ENCODE measurements around the gene PSEN2. TPM values are rescaled to one million over a fixed set of nuclear protein-coding genes. Genes with fewer than 3 reads are reported as not detected.

Gene PSEN2
- total RNA-seq (ENCODE audit: unreplicated experiment) = 19.8 TPM
- long read RNA-seq, transcript PSEN2-202 (13 exons, 2,306 nt) = major isoform, 16 of 27 reads
- long read RNA-seq, transcript PSEN2-203 (13 exons, 1,947 nt) = minor isoform, 5 of 27 reads
- long read RNA-seq, partial matches to known transcripts = 5 of 27 reads
- long read RNA-seq, other reads (novel, unspliced or antisense) = 1 of 27 reads

DNA sequence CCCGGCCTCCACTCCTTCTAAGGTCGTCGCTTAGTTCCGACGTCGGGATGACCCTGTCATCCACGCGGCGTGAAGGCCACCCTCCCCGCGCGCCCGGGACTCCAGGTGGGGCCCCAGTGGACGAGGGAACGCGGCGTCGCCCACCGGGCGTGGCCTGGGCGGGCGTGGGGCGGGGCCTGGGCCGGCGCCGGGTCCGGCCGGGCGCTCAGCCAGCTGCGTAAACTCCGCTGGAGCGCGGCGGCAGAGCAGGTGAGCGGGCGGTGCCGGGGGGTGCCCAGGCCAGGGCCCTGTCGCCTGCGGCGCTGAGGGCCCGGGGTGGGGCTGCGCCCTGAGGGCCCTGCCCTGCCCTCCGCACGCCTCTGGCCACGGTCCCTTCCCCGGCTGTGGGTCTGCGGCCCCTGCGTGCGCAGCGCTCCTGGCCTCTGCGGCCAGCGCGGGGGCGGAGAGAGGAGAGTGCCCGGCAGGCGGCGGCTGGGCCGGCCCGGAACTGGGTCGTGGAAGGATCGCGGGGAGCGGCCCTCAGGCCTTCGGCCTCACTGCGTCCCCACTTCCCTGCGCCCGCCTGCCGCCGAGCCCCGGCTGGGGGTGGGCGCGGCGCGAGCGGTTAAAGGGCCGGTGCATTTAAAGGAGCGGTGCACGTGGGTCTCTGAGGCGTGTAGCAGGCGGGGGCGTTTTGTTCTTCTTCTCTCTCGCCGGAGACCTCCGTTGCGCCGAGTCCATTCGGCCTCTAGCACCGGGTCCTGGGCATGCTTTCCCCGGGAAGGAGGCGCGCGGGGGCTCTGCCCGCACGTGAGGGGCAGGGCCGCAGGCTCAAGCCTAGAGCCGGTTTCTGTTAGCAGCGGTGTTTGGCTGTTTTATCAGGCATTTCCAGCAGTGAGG, at the start of gene PSEN2:
PSEN2 (plus strand) TSS at position 216 of the 879 bp plus-strand sequence. CDS start 11,292 bp downstream, outside the sequence.
- DNase-seq (ENCODE audit: low spot score) = peak; percentile 58
- Mint-ChIP-seq H3K27me3 (ENCODE audit: unreplicated experiment) (peaks cover 4% of the 10 kb centered on the region), H3K4me3 (ENCODE audit: unreplicated experiment) (peak within 1 kb of the TSS; percentile 90), H3K36me3 (ENCODE audit: low read depth, unreplicated experiment) (no peaks in the 10 kb centered on the region), H3K9me3 (ENCODE audit: unreplicated experiment) (no peaks in the 10 kb centered on the region), H3K27ac (ENCODE audit: unreplicated experiment) (no peak within 1 kb of the TSS), H3K4me1 (ENCODE audit: unreplicated experiment) (peaks cover 27% of the 10 kb centered on the region)
- TF ChIP-seq, protein P1, sequence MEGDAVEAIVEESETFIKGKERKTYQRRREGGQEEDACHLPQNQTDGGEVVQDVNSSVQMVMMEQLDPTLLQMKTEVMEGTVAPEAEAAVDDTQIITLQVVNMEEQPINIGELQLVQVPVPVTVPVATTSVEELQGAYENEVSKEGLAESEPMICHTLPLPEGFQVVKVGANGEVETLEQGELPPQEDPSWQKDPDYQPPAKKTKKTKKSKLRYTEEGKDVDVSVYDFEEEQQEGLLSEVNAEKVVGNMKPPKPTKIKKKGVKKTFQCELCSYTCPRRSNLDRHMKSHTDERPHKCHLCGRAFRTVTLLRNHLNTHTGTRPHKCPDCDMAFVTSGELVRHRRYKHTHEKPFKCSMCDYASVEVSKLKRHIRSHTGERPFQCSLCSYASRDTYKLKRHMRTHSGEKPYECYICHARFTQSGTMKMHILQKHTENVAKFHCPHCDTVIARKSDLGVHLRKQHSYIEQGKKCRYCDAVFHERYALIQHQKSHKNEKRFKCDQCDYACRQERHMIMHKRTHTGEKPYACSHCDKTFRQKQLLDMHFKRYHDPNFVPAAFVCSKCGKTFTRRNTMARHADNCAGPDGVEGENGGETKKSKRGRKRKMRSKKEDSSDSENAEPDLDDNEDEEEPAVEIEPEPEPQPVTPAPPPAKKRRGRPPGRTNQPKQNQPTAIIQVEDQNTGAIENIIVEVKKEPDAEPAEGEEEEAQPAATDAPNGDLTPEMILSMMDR (IDR thresholded peaks at IDR 0.05; ENCODE audit: unreplicated experiment) = no peak

DNA sequence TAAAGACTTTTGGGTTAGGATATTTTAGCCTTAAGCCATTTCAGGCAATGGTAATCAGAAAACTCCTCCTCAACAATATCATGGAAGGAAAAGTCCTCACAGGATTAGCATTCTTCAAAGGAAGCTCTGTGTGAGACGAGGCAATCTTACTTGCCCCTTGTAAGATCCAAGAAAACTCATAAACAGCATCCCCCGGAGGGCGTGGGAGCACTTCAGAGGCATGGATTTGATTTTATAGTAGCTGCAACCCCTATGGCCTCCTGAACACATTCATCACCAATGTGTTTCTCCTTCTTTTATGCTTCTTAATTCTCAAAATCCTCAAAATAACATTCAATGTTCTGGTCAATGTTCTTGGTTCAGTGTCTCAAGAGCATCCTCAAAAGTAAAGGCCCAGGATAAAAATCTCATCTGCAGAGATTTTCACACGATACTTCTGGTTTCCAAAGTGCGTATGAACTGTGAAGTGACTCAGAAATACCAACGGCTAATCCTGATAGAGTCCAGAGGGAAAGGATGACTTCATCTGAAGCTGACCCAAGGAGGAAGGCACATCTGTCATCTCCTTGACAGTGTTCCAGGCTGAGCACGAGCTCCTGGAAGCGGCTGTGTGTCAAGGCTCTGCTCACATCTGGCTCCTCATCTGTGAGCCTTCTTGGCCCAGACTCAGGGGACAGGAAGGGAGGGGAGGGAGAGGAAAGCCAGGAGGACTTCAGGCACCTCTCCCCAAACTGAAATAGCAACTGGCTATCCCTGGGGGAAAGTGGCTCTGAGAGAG, 49.3 kb upstream of the PSEN2 start:
- peaks cover 71% of the 10 kb centered on the region for H3K4me1 Mint-ChIP-seq (ENCODE audit: unreplicated experiment)
- peak overlapping the region; percentile 72 for H3K27ac Mint-ChIP-seq (ENCODE audit: unreplicated experiment)
- TF ChIP-seq, protein P1 (IDR thresholded peaks at IDR 0.05; ENCODE audit: unreplicated experiment) = no peak
- peaks cover 11% of the 10 kb centered on the region for H3K27me3 Mint-ChIP-seq (ENCODE audit: unreplicated experiment)
- DNase-seq (ENCODE audit: low spot score) = no peak
- no peak overlapping the region for H3K4me3 Mint-ChIP-seq (ENCODE audit: unreplicated experiment)
- no peaks in the 10 kb centered on the region for H3K9me3 Mint-ChIP-seq (ENCODE audit: unreplicated experiment)
- H3K36me3 Mint-ChIP-seq (ENCODE audit: low read depth, unreplicated experiment) = peaks cover 4% of the 10 kb centered on the region

GRCh38 chr1:226821719-226822085, 48.7 kb upstream of the PSEN2 start:
- Mint-ChIP-seq H3K36me3 (ENCODE audit: low read depth, unreplicated experiment) (peaks cover 4% of the 10 kb centered on the region), H3K4me3 (ENCODE audit: unreplicated experiment) (no peak overlapping the region), H3K27ac (ENCODE audit: unreplicated experiment) (no peak overlapping the region), H3K9me3 (ENCODE audit: unreplicated experiment) (no peaks in the 10 kb centered on the region), H3K4me1 (ENCODE audit: unreplicated experiment) (peaks cover 69% of the 10 kb centered on the region), H3K27me3 (ENCODE audit: unreplicated experiment) (peaks cover 11% of the 10 kb centered on the region)
- TF ChIP-seq, protein P1 (IDR thresholded peaks at IDR 0.05; ENCODE audit: unreplicated experiment) = no peak
- no peak for DNase-seq (ENCODE audit: low spot score)

- peaks cover 74% of the 10 kb centered on the region for H3K4me1 Mint-ChIP-seq (ENCODE audit: unreplicated experiment)
- peaks cover 4% of the 10 kb centered on the region for H3K36me3 Mint-ChIP-seq (ENCODE audit: low read depth, unreplicated experiment)
- DNase-seq (ENCODE audit: low spot score) = no peak
- peak overlapping the region; percentile 57 for H3K27ac Mint-ChIP-seq (ENCODE audit: unreplicated experiment)
- TF ChIP-seq, protein P1 (IDR thresholded peaks at IDR 0.05; ENCODE audit: unreplicated experiment) = no peak
- no peaks in the 10 kb centered on the region for H3K9me3 Mint-ChIP-seq (ENCODE audit: unreplicated experiment)
- peaks cover 6% of the 10 kb centered on the region for H3K27me3 Mint-ChIP-seq (ENCODE audit: unreplicated experiment)
- peak overlapping the region; percentile 52 for H3K4me3 Mint-ChIP-seq (ENCODE audit: unreplicated experiment)
These were observed 46.8 kb upstream of the PSEN2 start for GRCh38 chr1:226823643-226824042.
